ENCODE measurements around the gene HOXD13. TPM values are rescaled to one million over a fixed set of nuclear protein-coding genes. Genes with fewer than 3 reads are reported as not detected.

HOXD13 gene
- total RNA-seq, 2 experiments from 2014 or later, result not detected

- Mint-ChIP-seq H3K27ac (peak overlapping the region; percentile 54), H3K4me1 (peaks cover 16% of the 10 kb centered on the region), H3K9me3 (peaks cover 30% of the 10 kb centered on the region), H3K27me3 (peaks cover 92% of the 10 kb centered on the region), H3K4me3 (peak overlapping the region; percentile 55), H3K36me3 (peaks cover 27% of the 10 kb centered on the region)
- no peak for DNase-seq
These were observed 13.8 kb upstream of the HOXD13 start for GRCh38 chr2:176078541-176079284.

GRCh38 chr2:176079285-176079830 lies 13.2 kb upstream of the HOXD13 start:
- peaks cover 16% of the 10 kb centered on the region for H3K4me1 Mint-ChIP-seq
- H3K9me3 Mint-ChIP-seq, result peaks cover 34% of the 10 kb centered on the region
- peak overlapping the region; percentile 54 for H3K27ac Mint-ChIP-seq
- H3K4me3 Mint-ChIP-seq, result peak overlapping the region; percentile 55
- no peak for DNase-seq
- peaks cover 32% of the 10 kb centered on the region for H3K36me3 Mint-ChIP-seq
- H3K27me3 Mint-ChIP-seq, result peaks cover 92% of the 10 kb centered on the region

- peaks cover 16% of the 10 kb centered on the region for H3K4me1 Mint-ChIP-seq
- H3K27me3 Mint-ChIP-seq, result peaks cover 92% of the 10 kb centered on the region
- peak overlapping the region; percentile 54 for H3K27ac Mint-ChIP-seq
- H3K9me3 Mint-ChIP-seq, result peaks cover 40% of the 10 kb centered on the region
- peaks cover 37% of the 10 kb centered on the region for H3K36me3 Mint-ChIP-seq
- H3K4me3 Mint-ChIP-seq, result peak overlapping the region; percentile 55
- DNase-seq, result peak; percentile 57
These were observed 12.5 kb upstream of the HOXD13 start for GRCh38 chr2:176079831-176080539.

- peak overlapping the region; percentile 32 for H3K4me3 Mint-ChIP-seq
- peak overlapping the region; percentile 58 for H3K27ac Mint-ChIP-seq
- H3K9me3 Mint-ChIP-seq, result peaks cover 37% of the 10 kb centered on the region
- peaks cover 92% of the 10 kb centered on the region for H3K27me3 Mint-ChIP-seq
- H3K4me1 Mint-ChIP-seq, result peaks cover 16% of the 10 kb centered on the region
- peaks cover 37% of the 10 kb centered on the region for H3K36me3 Mint-ChIP-seq
- DNase-seq, result no peak
These were observed 11.8 kb upstream of the HOXD13 start for GRCh38 chr2:176080540-176081375.

- peaks cover 92% of the 10 kb centered on the region for H3K27me3 Mint-ChIP-seq
- peak overlapping the region; percentile 32 for H3K4me3 Mint-ChIP-seq
- H3K9me3 Mint-ChIP-seq, result peaks cover 37% of the 10 kb centered on the region
- peaks cover 37% of the 10 kb centered on the region for H3K36me3 Mint-ChIP-seq
- DNase-seq, result no peak
- peak overlapping the region; percentile 66 for H3K27ac Mint-ChIP-seq
- peaks cover 16% of the 10 kb centered on the region for H3K4me1 Mint-ChIP-seq
These were observed 11.1 kb upstream of the HOXD13 start for GRCh38 chr2:176081376-176081836.

GRCh38 chr2:176081837-176082524 lies 10.5 kb upstream of the HOXD13 start:
- Mint-ChIP-seq H3K27me3 (peaks cover 92% of the 10 kb centered on the region), H3K9me3 (peaks cover 40% of the 10 kb centered on the region), H3K4me3 (no peak overlapping the region), H3K36me3 (peaks cover 38% of the 10 kb centered on the region), H3K4me1 (peaks cover 16% of the 10 kb centered on the region), H3K27ac (peak overlapping the region; percentile 66)
- no peak for DNase-seq

GRCh38 chr2:176082525-176082823 lies 10.0 kb upstream of the HOXD13 start:
- Mint-ChIP-seq H3K27ac (peak overlapping the region; percentile 48), H3K4me1 (peaks cover 17% of the 10 kb centered on the region), H3K9me3 (peaks cover 42% of the 10 kb centered on the region)

GRCh38 chr2:176082824-176083751 lies 9.4 kb upstream of the HOXD13 start:
- peak overlapping the region; percentile 48 for H3K27ac Mint-ChIP-seq
- peaks cover 40% of the 10 kb centered on the region for H3K36me3 Mint-ChIP-seq
- peaks cover 42% of the 10 kb centered on the region for H3K9me3 Mint-ChIP-seq
- H3K4me3 Mint-ChIP-seq, result peak overlapping the region; percentile 32
- peaks cover 17% of the 10 kb centered on the region for H3K4me1 Mint-ChIP-seq
- peaks cover 95% of the 10 kb centered on the region for H3K27me3 Mint-ChIP-seq
- DNase-seq, result no peak

More at GRCh38 chr2:176082525-176082823, 10.0 kb upstream of the HOXD13 start:
- DNase-seq, result no peak
- Mint-ChIP-seq H3K36me3 (peaks cover 40% of the 10 kb centered on the region), H3K4me3 (no peak overlapping the region), H3K27me3 (peaks cover 92% of the 10 kb centered on the region)

GRCh38 chr2:176083796-176084261 lies 8.7 kb upstream of the HOXD13 start, which contains the start of gene EVX2:
TSS of gene EVX2 (minus strand) at chr2:176083962. CDS start at chr2:176083776, 186 bp downstream.
- Mint-ChIP-seq H3K27ac (peak within 1 kb of the TSS; percentile 69), H3K27me3 (peaks cover 95% of the 10 kb centered on the region), H3K4me1 (peaks cover 19% of the 10 kb centered on the region), H3K9me3 (peaks cover 37% of the 10 kb centered on the region), H3K36me3 (peaks cover 38% of the 10 kb centered on the region), H3K4me3 (peak within 1 kb of the TSS; percentile 32)
- no peak for DNase-seq

GRCh38 chr2:176084611-176085119 lies 7.9 kb upstream of the HOXD13 start:
- DNase-seq, result no peak
- Mint-ChIP-seq H3K36me3 (peaks cover 31% of the 10 kb centered on the region), H3K27ac (peak overlapping the region; percentile 69), H3K9me3 (peaks cover 30% of the 10 kb centered on the region), H3K27me3 (peaks cover 95% of the 10 kb centered on the region), H3K4me1 (peaks cover 12% of the 10 kb centered on the region), H3K4me3 (peak overlapping the region; percentile 25)

- no peak for DNase-seq
- peaks cover 99% of the 10 kb centered on the region for H3K27me3 Mint-ChIP-seq
- peaks cover 31% of the 10 kb centered on the region for H3K36me3 Mint-ChIP-seq
- H3K4me1 Mint-ChIP-seq, result peaks cover 12% of the 10 kb centered on the region
- H3K4me3 Mint-ChIP-seq, result no peak overlapping the region
- peaks cover 30% of the 10 kb centered on the region for H3K9me3 Mint-ChIP-seq
- H3K27ac Mint-ChIP-seq, result no peak overlapping the region
These were observed 7.3 kb upstream of the HOXD13 start for GRCh38 chr2:176085120-176085788.

- Mint-ChIP-seq H3K4me1 (peaks cover 9% of the 10 kb centered on the region), H3K9me3 (peaks cover 28% of the 10 kb centered on the region), H3K27ac (peak overlapping the region; percentile 58), H3K4me3 (no peak overlapping the region), H3K27me3 (peaks cover 100% of the 10 kb centered on the region), H3K36me3 (peaks cover 29% of the 10 kb centered on the region)
- no peak for DNase-seq
These were observed 6.4 kb upstream of the HOXD13 start for GRCh38 chr2:176085861-176086771.

Measured in activated naive CD8-positive, alpha-beta T cell treated with anti-CD3 and anti-CD28 coated beads for 36 hours (primary cell).